HepG2 (cell line): ENCODE data around the gene GDPGP1. TPM values are rescaled to one million over a fixed set of nuclear protein-coding genes. Genes with fewer than 3 reads are reported as not detected.

Experiments used
- ATAC-seq: fragments of 200-7000 bp; cut with Tn5 transposase; 3 replicates; pipeline ENCODE4 v1.9.1; 2020; ENCODE audit warnings: mild to moderate bottlenecking, moderate library complexity
- BruUV-seq: library from RNA; stranded (reverse); fragments of 400-500 nt; replicated peaks from 2 replicates; lab custom pipeline; 2021; lab: Mats Ljungman, UMichigan
- CTCF ChIA-PET: fragments of 300-600 bp; formaldehyde crosslinking; extraction: SDS; loops from one replicate; lab custom pipeline; 2021; ENCODE audit warnings: low total read pairs, inconsistent platforms, low intra/inter-chr PET ratio; lab: Yijun Ruan, JAX
- POLR2A ChIA-PET: fragments of 350-600 bp; sonication (Branson Sonifier 250); formaldehyde crosslinking; loops from one replicate; lab custom pipeline; 2020; ENCODE audit warnings: antibody characterized with exemption, inconsistent platforms; lab: Yijun Ruan, JAX
- DNase-seq: peaks from one replicate; pipeline ENCODE4 v3.0.0-alpha.2; 2015; ENCODE audit warnings: low spot score
- FAIRE-seq: peaks from 3 replicates; lab custom pipeline; 2011; peaks lifted over from hg19 to GRCh38; lab: Jason Lieb, UNC
- H2AFZ ChIP-seq: one replicate; pipeline ENCODE4 v1.6.1; 2011; ENCODE audit warnings: low read length, inconsistent platforms
- H3K27ac ChIP-seq: fragments of 300-600 bp; 3 replicates; pipeline ENCODE4 v1.8.0; 2011; ENCODE audit warnings: mixed run types, mild to moderate bottlenecking, mixed read lengths, low read length, inconsistent platforms; ENCODE audit not compliant: insufficient read depth; ENCODE audit errors: extremely low read length
- H3K27me3 ChIP-seq, 2 experiments: fragments of 200-600 bp in 1 of 2; 2 replicates in 1 of 2; 3 replicates in 1 of 2; pipeline versions ENCODE4 v1.6.0 to v1.8.0; 2011; ENCODE audit warnings: low read length in 2 of 2, mild to moderate bottlenecking in 2 of 2, moderate library complexity in 2 of 2, inconsistent platforms in 1 of 2; ENCODE audit not compliant: insufficient read depth in 2 of 2, control insufficient read depth in 1 of 2
- H3K36me3 ChIP-seq, 2 experiments: fragments of 200-600 bp in 1 of 2; replicated peaks in 1 of 2; 2 replicates in 1 of 2; 3 replicates in 1 of 2; pipeline versions ENCODE4 v1.5.1 to v1.8.0; 2011; ENCODE audit warnings: low read length in 2 of 2, inconsistent platforms in 1 of 2; ENCODE audit not compliant: insufficient read depth in 2 of 2, control insufficient read depth in 1 of 2
- H3K4me1 ChIP-seq: 2 replicates; pipeline ENCODE4 v1.5.1; 2012; ENCODE audit warnings: low read length, inconsistent platforms; ENCODE audit not compliant: insufficient read depth
- H3K4me2 ChIP-seq: 2 replicates; pipeline ENCODE4 v1.6.0; 2011; ENCODE audit warnings: low read depth, low read length, inconsistent platforms
- H3K4me3 ChIP-seq, 3 experiments: fragments of 200-600 bp in 1 of 3; sonication (generic), shearing (Covaris generic) in 1 of 3; replicated peaks in 1 of 3; 2 replicates each; pipeline ENCODE4 v1.5.1; 2011 to 2016; ENCODE audit warnings: low read length in 3 of 3, inconsistent platforms in 2 of 3, low read depth in 2 of 3, mild to moderate bottlenecking in 2 of 3, control low read depth in 1 of 3, mixed read lengths in 1 of 3; ENCODE audit not compliant: insufficient read depth in 1 of 3
- H3K79me2 ChIP-seq: one replicate; pipeline ENCODE4 v1.6.1; 2011; ENCODE audit warnings: low read length, inconsistent platforms; ENCODE audit not compliant: insufficient read depth
- H3K9ac ChIP-seq: 2 replicates; pipeline ENCODE4 v1.6.0; 2011; ENCODE audit warnings: mild to moderate bottlenecking, low read depth, low read length, inconsistent platforms; ENCODE audit not compliant: insufficient read depth
- H3K9me3 ChIP-seq: 2 replicates; pipeline ENCODE4 v1.5.1; 2012; ENCODE audit warnings: mild to moderate bottlenecking, low read length
- H4K20me1 ChIP-seq: 2 replicates; pipeline ENCODE4 v1.6.0; 2011; ENCODE audit warnings: inconsistent platforms, mild to moderate bottlenecking, low read length, moderate library complexity; ENCODE audit not compliant: insufficient read depth
- CHD4 ChIP-seq: fragments of 200-600 bp; sonication (generic); IDR thresholded peaks from 2 replicates; pipeline ENCODE4 v1.7.0; 2017; ENCODE audit warnings: mild to moderate bottlenecking, low read length, borderline replicate concordance
- HBP1 ChIP-seq: IDR thresholded peaks from 2 replicates; pipeline ENCODE4 v1.6.1; 2016; ENCODE audit warnings: low read depth, control low read depth
- MAF1 ChIP-seq: sonication (generic); formaldehyde crosslinking; IDR thresholded peaks from 2 replicates; pipeline ENCODE4 v1.5.0; 2020; ENCODE audit warnings: missing genetic modification reagents, borderline replicate concordance
- NFIC ChIP-seq: IDR thresholded peaks from 2 replicates; pipeline ENCODE4 v1.6.1; 2012; ENCODE audit warnings: mild to moderate bottlenecking, low read length, inconsistent platforms
- SOX13 ChIP-seq, 3 experiments: fragments of 450-650 bp in 1 of 3; sonication (generic) in 1 of 3; formaldehyde crosslinking in 1 of 3; IDR thresholded peaks in 2 of 3; conservative IDR thresholded peaks in 1 of 3; 2 replicates each; pipeline versions ENCODE4 v1.5.0 to v1.6.1; 2016 to 2020; ENCODE audit warnings: antibody characterized with exemption in 1 of 3, mild to moderate bottlenecking in 1 of 3, missing compliant biosample characterization in 1 of 3, missing genetic modification reagents in 1 of 3, moderate library complexity in 1 of 3
- ZFP1 ChIP-seq: IDR thresholded peaks from 2 replicates; pipeline ENCODE4 v1.6.1; 2016
- ZFP90 ChIP-seq: sonication (generic); formaldehyde crosslinking; IDR thresholded peaks from 2 replicates; pipeline ENCODE4 v1.8.0; 2022; ENCODE audit warnings: missing genetic modification reagents, mild to moderate bottlenecking, inconsistent platforms, borderline replicate concordance
- ZMYM2 ChIP-seq: sonication (generic); formaldehyde crosslinking; IDR thresholded peaks from 2 replicates; pipeline ENCODE4 v1.8.0; 2022; ENCODE audit warnings: mild to moderate bottlenecking, missing genetic modification reagents
- ZNF30 ChIP-seq: sonication (generic); formaldehyde crosslinking; IDR thresholded peaks from 2 replicates; pipeline ENCODE4 v1.5.0; 2020; ENCODE audit warnings: mild to moderate bottlenecking, missing genetic modification reagents
- ZNF75D ChIP-seq: sonication (generic); formaldehyde crosslinking; IDR thresholded peaks from 2 replicates; pipeline ENCODE4 v1.8.1; 2023; ENCODE audit warnings: missing genetic modification reagents, mild to moderate bottlenecking, borderline replicate concordance
- ZZZ3 ChIP-seq: sonication (generic); formaldehyde crosslinking; IDR thresholded peaks from 2 replicates; pipeline ENCODE4 v1.4.0; 2020; ENCODE audit warnings: missing genetic modification reagents, mild to moderate bottlenecking, borderline replicate concordance
- WGBS: methylation state at CpG from one replicate; pipeline ENCODE4 v1.1.6; 2017; ENCODE audit warnings: low lambda C conversion rate; 5-methylcytosine and 5-hydroxymethylcytosine counted together
- in situ Hi-C: cut with HindIII; loops from 2 replicates; pipeline ENCODE4 v1.10.0; 2017; ENCODE audit warnings: low pct_unique_long_range_greater_than_20kb; ENCODE audit not compliant: extremely low pct_ligation_motif_present
- intact Hi-C: fragments of 100-400 bp; cut with micrococcal nuclease; formaldehyde crosslinking; loops from one replicate; pipeline ENCODE4 v1.10.0; 2022; ENCODE audit not compliant: unreplicated experiment
- polyA plus RNA-seq, 8 experiments: library from polyadenylated mRNA; depleted of rRNA in 3 of 8; stranded (reverse) in 7 of 8; unstranded in 1 of 8; fragments of >200 nt; fragmentation: Illumina TruSeq in 4 of 8; extraction: Trizol in 4 of 8; gene quantifications; 2 replicates each; pipeline versions ENCODE4 v1.2.1 to v1.2.3, GENCODE V29; 2011 to 2016; ENCODE audit warnings: low read depth in 4 of 8, missing spikeins in 1 of 8, mixed read lengths in 1 of 8; ENCODE audit not compliant: insufficient read depth in 1 of 8
- total RNA-seq, 5 experiments: library from RNA; depleted of rRNA; stranded (reverse); fragments of >200 nt; fragmentation: Illumina TruSeq; extraction: Trizol; gene quantifications; 2 replicates each; pipeline ENCODE4 v1.2.3, GENCODE V29; 2016; ENCODE audit warnings: low read depth in 1 of 5
- TF ChIP-seq, protein P1 (sequence below): sonication (generic); formaldehyde crosslinking; IDR thresholded peaks from 2 replicates; pipeline ENCODE4 v1.8.0; 2022; ENCODE audit warnings: missing genetic modification reagents, low read depth, mild to moderate bottlenecking, borderline replicate concordance
- TF ChIP-seq, protein P2 (sequence below): sonication (generic); formaldehyde crosslinking; IDR thresholded peaks from 2 replicates; pipeline ENCODE4 v1.5.0; 2020; ENCODE audit warnings: mild to moderate bottlenecking, missing genetic modification reagents, borderline replicate concordance
- TF ChIP-seq, protein P3 (sequence below): sonication (generic); formaldehyde crosslinking; IDR thresholded peaks from 2 replicates; pipeline ENCODE4 v1.4.0; 2020; ENCODE audit warnings: missing genetic modification reagents

Gene GDPGP1
- total and polyA plus RNA-seq, 2 of the 13 experiments (the other 11 are each of a cell fraction or from before 2014, with no cell fraction given) = 1.5 to 4.3 TPM

- TF ChIP-seq ZZZ3 (CRISPR knock-in tag) (no peak), HBP1 (CRISPR knock-in tag) (no peak), ZNF75D (CRISPR knock-in tag) (no peak), MAF1 (CRISPR knock-in tag) (no peak), SOX13 (IDR thresholded peaks at IDR 0.05) (no peak), SOX13 (CRISPR knock-in tag; conservative IDR thresholded peaks at IDR 0.05 in 1 of 2, IDR thresholded peaks at IDR 0.05 in 1 of 2) (no peak), ZNF30 (CRISPR knock-in tag) (no peak), CHD4 (no peak)
- TF ChIP-seq, protein P1, sequence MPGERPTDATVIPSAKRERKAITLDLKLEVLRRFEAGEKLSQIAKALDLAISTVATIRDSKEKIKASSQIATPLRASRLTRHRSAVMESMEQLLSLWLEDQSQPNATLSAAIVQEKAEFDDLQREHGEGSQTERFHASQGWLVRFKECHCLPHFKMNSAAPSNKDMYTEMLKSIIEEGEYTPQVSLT = no peak
These were observed 23.0 kb upstream of the GDPGP1 start (continued) for GRCh38 chr15:90211009-90211408.

- H2AFZ ChIP-seq = no peak overlapping the region
- H4K20me1 ChIP-seq = no peaks in the 10 kb centered on the region
- peak; percentile 70 for ATAC-seq
- no peaks in the 10 kb centered on the region for H3K27me3 ChIP-seq
- peak overlapping the region; percentile 19 for H3K27ac ChIP-seq
- no peaks in the 10 kb centered on the region for H3K79me2 ChIP-seq
- no peak overlapping the region for H3K9ac ChIP-seq
- H3K36me3 ChIP-seq = peaks cover 2 to 5% of the 10 kb centered on the region in 2 experiments; a peak in 2 of 5 replicates
- no peaks in the 10 kb centered on the region for H3K9me3 ChIP-seq
- peak overlapping the region; percentile 28; the same call in 1 of the 2 replicates for H3K4me2 ChIP-seq
- 16% methylated on average over 3 of the region's 13 CpGs for WGBS
- no peak overlapping the region; a peak in 1 of 6 replicates for H3K4me3 ChIP-seq
- BruUV-seq = no TSS peak
- in situ Hi-C loops (no loop called here), intact Hi-C loops (no loop called here)
- POLR2A ChIA-PET = no interaction called here
- no peak for FAIRE-seq
- CTCF ChIA-PET = no interaction called here
- peaks cover 31% of the 10 kb centered on the region for H3K4me1 ChIP-seq
- no peak for DNase-seq
- TF ChIP-seq NFIC (no peak), ZFP90 (CRISPR knock-in tag) (no peak), ZMYM2 (no peak), ZFP1 (CRISPR knock-in tag) (no peak)
- TF ChIP-seq, protein P2, sequence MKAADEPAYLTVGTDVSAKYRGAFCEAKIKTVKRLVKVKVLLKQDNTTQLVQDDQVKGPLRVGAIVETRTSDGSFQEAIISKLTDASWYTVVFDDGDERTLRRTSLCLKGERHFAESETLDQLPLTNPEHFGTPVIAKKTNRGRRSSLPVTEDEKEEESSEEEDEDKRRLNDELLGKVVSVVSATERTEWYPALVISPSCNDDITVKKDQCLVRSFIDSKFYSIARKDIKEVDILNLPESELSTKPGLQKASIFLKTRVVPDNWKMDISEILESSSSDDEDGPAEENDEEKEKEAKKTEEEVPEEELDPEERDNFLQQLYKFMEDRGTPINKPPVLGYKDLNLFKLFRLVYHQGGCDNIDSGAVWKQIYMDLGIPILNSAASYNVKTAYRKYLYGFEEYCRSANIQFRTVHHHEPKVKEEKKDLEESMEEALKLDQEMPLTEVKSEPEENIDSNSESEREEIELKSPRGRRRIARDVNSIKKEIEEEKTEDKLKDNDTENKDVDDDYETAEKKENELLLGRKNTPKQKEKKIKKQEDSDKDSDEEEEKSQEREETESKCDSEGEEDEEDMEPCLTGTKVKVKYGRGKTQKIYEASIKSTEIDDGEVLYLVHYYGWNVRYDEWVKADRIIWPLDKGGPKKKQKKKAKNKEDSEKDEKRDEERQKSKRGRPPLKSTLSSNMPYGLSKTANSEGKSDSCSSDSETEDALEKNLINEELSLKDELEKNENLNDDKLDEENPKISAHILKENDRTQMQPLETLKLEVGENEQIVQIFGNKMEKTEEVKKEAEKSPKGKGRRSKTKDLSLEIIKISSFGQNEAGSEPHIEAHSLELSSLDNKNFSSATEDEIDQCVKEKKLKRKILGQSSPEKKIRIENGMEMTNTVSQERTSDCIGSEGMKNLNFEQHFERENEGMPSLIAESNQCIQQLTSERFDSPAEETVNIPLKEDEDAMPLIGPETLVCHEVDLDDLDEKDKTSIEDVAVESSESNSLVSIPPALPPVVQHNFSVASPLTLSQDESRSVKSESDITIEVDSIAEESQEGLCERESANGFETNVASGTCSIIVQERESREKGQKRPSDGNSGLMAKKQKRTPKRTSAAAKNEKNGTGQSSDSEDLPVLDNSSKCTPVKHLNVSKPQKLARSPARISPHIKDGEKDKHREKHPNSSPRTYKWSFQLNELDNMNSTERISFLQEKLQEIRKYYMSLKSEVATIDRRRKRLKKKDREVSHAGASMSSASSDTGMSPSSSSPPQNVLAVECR (CRISPR knock-in tag) = no peak
- TF ChIP-seq, protein P3, sequence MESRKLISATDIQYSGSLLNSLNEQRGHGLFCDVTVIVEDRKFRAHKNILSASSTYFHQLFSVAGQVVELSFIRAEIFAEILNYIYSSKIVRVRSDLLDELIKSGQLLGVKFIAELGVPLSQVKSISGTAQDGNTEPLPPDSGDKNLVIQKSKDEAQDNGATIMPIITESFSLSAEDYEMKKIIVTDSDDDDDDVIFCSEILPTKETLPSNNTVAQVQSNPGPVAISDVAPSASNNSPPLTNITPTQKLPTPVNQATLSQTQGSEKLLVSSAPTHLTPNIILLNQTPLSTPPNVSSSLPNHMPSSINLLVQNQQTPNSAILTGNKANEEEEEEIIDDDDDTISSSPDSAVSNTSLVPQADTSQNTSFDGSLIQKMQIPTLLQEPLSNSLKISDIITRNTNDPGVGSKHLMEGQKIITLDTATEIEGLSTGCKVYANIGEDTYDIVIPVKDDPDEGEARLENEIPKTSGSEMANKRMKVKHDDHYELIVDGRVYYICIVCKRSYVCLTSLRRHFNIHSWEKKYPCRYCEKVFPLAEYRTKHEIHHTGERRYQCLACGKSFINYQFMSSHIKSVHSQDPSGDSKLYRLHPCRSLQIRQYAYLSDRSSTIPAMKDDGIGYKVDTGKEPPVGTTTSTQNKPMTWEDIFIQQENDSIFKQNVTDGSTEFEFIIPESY (CRISPR knock-in tag) = no peak
These were observed 22.4 kb upstream of the GDPGP1 start for GRCh38 chr15:90211440-90212143.
